Measurements from ENCODE around the gene MSGN1.
A peak's percentile ranks its signal among the peaks of the same experiment; 100 is the strongest.

MSGN1 gene

DNA sequence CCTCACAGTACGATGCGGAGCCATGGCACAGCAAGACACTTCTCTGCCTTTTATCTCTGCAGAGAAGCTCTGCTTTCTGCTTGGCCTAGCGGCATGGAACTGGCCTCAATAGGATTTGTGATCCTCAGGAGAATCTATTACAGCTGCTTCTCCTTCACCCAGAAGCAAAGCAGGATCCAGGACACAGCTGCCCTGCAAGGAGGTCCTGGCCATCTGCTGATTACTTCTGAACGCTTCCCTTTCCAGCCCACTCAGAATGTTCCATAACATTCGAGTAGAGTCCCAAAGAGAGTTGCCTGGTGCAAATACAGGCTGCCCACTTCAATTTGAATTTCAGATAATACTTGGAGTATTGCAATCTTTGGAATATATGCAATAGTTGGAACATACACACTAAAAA is 33.0 kb downstream of the MSGN1 start:
- H3K27ac ChIP-seq, result no peak overlapping the region
- TF ChIP-seq, protein P1, sequence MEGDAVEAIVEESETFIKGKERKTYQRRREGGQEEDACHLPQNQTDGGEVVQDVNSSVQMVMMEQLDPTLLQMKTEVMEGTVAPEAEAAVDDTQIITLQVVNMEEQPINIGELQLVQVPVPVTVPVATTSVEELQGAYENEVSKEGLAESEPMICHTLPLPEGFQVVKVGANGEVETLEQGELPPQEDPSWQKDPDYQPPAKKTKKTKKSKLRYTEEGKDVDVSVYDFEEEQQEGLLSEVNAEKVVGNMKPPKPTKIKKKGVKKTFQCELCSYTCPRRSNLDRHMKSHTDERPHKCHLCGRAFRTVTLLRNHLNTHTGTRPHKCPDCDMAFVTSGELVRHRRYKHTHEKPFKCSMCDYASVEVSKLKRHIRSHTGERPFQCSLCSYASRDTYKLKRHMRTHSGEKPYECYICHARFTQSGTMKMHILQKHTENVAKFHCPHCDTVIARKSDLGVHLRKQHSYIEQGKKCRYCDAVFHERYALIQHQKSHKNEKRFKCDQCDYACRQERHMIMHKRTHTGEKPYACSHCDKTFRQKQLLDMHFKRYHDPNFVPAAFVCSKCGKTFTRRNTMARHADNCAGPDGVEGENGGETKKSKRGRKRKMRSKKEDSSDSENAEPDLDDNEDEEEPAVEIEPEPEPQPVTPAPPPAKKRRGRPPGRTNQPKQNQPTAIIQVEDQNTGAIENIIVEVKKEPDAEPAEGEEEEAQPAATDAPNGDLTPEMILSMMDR (conservative IDR thresholded peaks at IDR 0.05), result no peak

- TF ChIP-seq, protein P1 (conservative IDR thresholded peaks at IDR 0.05), result no peak
- no peak overlapping the region for H3K27ac ChIP-seq
Measured at GRCh38 chr2:17850151-17850550, 33.9 kb downstream of the MSGN1 start.

- no peak overlapping the region for H3K27ac ChIP-seq
- TF ChIP-seq, protein P1 (conservative IDR thresholded peaks at IDR 0.05), result peak; percentile 91
Measured at GRCh38 chr2:17851731-17852585, 35.7 kb downstream of the MSGN1 start.

DNA sequence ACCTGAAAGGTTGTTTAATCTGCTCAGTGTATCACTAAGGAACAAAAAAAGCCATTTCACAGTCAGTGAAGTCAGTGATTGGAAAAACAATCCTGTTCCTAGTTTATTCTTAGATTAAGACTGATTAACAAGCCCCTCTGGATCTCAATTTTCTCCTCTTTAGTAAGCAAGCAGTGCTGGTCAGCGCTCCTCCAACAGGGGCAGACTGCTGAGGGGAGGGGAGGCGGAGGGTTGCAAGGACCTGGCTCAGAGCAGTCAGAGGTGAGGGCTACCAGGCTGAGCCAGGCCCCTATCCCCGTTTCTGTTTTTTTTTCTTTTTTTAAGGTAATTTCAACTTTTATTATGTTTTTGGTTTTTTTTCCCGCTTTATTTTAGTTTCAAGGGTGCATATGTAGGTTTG is 37.5 kb downstream of the MSGN1 start:
- H3K27ac ChIP-seq, result no peak overlapping the region
- TF ChIP-seq, protein P1 (conservative IDR thresholded peaks at IDR 0.05), result no peak

- no peak overlapping the region for H3K27ac ChIP-seq
- TF ChIP-seq, protein P1 (conservative IDR thresholded peaks at IDR 0.05), result no peak
Measured at GRCh38 chr2:17857021-17857420, 40.8 kb downstream of the MSGN1 start.

GRCh38 chr2:17858064-17858463 is 41.8 kb downstream of the MSGN1 start:
- no peak overlapping the region for H3K27ac ChIP-seq
- TF ChIP-seq, protein P1 (conservative IDR thresholded peaks at IDR 0.05), result no peak

GRCh38 chr2:17863539-17863938 is 47.3 kb downstream of the MSGN1 start:
- no peak overlapping the region for H3K27ac ChIP-seq
- TF ChIP-seq, protein P1 (conservative IDR thresholded peaks at IDR 0.05), result no peak

Data from VCaP (cell line).